RWPE2 (cell line): ENCODE results near the gene CAMK1D.
"Not testable (repeated sequence)": the region's sequence is repeated elsewhere in the genome, so short reads cannot be mapped to it uniquely, and the experiment has no call there.

Experiments used
- ATAC-seq: fragments of 200-7000 bp; cut with Tn5 transposase; 3 replicates; pipeline ENCODE4 v1.9.1; 2021; ENCODE audit warnings: low read depth
- DNase-seq: peaks from one replicate; pipeline ENCODE4 v3.0.0-alpha.2; 2020; ENCODE audit warnings: low spot score
- H3K27ac ChIP-seq: fragments of 450-650 bp; 2 replicates; pipeline ENCODE4 v1.5.1; 2017; ENCODE audit warnings: mild to moderate bottlenecking; ENCODE audit not compliant: poor library complexity, severe bottlenecking
- H3K27me3 ChIP-seq: fragments of 250-450 bp; sonication (Bioruptor Pico); 2 replicates; pipeline ENCODE4 v1.5.1; 2021; ENCODE audit warnings: mild to moderate bottlenecking, moderate library complexity; ENCODE audit not compliant: insufficient read depth, poor library complexity, severe bottlenecking
- H3K36me3 ChIP-seq: fragments of 250-450 bp; sonication (Bioruptor Pico); 2 replicates; pipeline ENCODE4 v1.5.1; 2020; ENCODE audit warnings: low read depth, mild to moderate bottlenecking, moderate library complexity
- H3K4me1 ChIP-seq: fragments of 250-450 bp; sonication (Bioruptor Pico); 2 replicates; pipeline ENCODE4 v1.5.1; 2021; ENCODE audit warnings: mild to moderate bottlenecking, moderate library complexity; ENCODE audit not compliant: insufficient read depth, poor library complexity, severe bottlenecking
- H3K4me3 ChIP-seq: fragments of 250-450 bp; sonication (Bioruptor Pico); 2 replicates; pipeline ENCODE4 v1.5.1; 2021; ENCODE audit warnings: mild to moderate bottlenecking, moderate library complexity; ENCODE audit not compliant: severe bottlenecking
- H3K9me3 ChIP-seq: fragments of 250-450 bp; sonication (Bioruptor Pico); 2 replicates; pipeline ENCODE4 v1.5.1; 2021; ENCODE audit warnings: mild to moderate bottlenecking, moderate library complexity; ENCODE audit not compliant: severe bottlenecking
- TF ChIP-seq, protein P1 (sequence below): fragments of 450-650 bp; IDR thresholded peaks from one replicate; pipeline ENCODE4 v1.5.1; 2017; ENCODE audit warnings: mild to moderate bottlenecking, moderate library complexity; ENCODE audit not compliant: poor library complexity, severe bottlenecking

The CAMK1D gene

GRCh38 chr10:12431151-12432101, 82.1 kb downstream of the CAMK1D start:
- DNase-seq (no peak), ATAC-seq (no peak)
- Histone ChIP-seq H3K9me3 (no peaks in the 10 kb centered on the region), H3K36me3 (no peaks in the 10 kb centered on the region), H3K27me3 (no peaks in the 10 kb centered on the region), H3K27ac (no peak overlapping the region), H3K4me1 (no peaks in the 10 kb centered on the region), H3K4me3 (no peak overlapping the region)
- TF ChIP-seq, protein P1, sequence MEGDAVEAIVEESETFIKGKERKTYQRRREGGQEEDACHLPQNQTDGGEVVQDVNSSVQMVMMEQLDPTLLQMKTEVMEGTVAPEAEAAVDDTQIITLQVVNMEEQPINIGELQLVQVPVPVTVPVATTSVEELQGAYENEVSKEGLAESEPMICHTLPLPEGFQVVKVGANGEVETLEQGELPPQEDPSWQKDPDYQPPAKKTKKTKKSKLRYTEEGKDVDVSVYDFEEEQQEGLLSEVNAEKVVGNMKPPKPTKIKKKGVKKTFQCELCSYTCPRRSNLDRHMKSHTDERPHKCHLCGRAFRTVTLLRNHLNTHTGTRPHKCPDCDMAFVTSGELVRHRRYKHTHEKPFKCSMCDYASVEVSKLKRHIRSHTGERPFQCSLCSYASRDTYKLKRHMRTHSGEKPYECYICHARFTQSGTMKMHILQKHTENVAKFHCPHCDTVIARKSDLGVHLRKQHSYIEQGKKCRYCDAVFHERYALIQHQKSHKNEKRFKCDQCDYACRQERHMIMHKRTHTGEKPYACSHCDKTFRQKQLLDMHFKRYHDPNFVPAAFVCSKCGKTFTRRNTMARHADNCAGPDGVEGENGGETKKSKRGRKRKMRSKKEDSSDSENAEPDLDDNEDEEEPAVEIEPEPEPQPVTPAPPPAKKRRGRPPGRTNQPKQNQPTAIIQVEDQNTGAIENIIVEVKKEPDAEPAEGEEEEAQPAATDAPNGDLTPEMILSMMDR: no peak

DNA sequence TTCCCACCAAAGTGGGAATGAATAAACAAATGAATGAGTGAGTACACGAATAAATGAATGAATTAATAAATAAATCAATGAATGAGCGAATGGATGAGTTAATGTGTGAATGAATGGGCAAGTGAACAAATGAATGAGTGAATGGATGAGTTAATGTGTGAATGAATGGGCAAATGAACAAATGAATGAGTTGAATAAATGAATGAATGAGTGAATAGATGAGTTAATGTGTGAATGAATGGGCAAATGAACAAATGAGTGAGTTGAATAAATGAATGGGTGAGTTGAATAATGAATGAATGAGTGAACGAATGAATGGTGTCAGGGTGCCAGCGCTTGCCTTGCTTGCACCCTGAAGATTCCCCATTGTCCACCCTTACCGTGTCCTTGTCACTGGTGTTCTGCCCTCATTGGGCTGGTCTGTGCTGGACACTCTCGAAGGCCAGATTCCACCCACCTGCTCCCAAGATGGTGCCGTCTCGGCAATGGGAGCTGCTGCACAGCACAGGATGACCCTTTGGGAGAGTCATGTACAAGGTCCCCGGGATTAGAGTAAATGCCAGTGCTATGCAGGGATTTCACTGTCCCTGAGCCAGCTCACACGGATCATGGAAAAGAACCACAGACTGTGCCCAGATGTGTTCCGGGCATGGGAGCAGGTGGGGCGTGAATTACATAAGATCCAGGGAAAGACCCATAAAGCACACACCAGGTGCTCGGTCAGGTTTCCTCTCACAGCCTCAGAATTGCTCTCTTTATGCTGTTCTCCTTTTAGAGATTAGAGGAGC, 83.2 kb downstream of the CAMK1D start:
- H3K4me1 ChIP-seq: no peaks in the 10 kb centered on the region
- no peaks in the 10 kb centered on the region for H3K36me3 ChIP-seq
- H3K27me3 ChIP-seq: no peaks in the 10 kb centered on the region
- no peak overlapping the region for H3K27ac ChIP-seq
- DNase-seq (no peak), ATAC-seq (no peak)
- H3K9me3 ChIP-seq: no peaks in the 10 kb centered on the region
- no peak overlapping the region for H3K4me3 ChIP-seq
- TF ChIP-seq, protein P1: no peak

- no peaks in the 10 kb centered on the region for H3K9me3 ChIP-seq
- no peaks in the 10 kb centered on the region for H3K27me3 ChIP-seq
- H3K27ac ChIP-seq: no peak overlapping the region
- no peak overlapping the region for H3K4me3 ChIP-seq
- H3K36me3 ChIP-seq: no peaks in the 10 kb centered on the region
- DNase-seq: no peak
- H3K4me1 ChIP-seq: no peaks in the 10 kb centered on the region
- no peak for ATAC-seq
- TF ChIP-seq, protein P1: no peak
Observed at GRCh38 chr10:12434277-12434676, 84.9 kb downstream of the CAMK1D start.

GRCh38 chr10:12434677-12435076, 85.3 kb downstream of the CAMK1D start:
- H3K27me3 ChIP-seq, H3K27ac ChIP-seq, DNase-seq, H3K4me3 ChIP-seq, ATAC-seq, H3K36me3 ChIP-seq, H3K9me3 ChIP-seq, H3K4me1 ChIP-seq: not testable (repeated sequence)

DNA sequence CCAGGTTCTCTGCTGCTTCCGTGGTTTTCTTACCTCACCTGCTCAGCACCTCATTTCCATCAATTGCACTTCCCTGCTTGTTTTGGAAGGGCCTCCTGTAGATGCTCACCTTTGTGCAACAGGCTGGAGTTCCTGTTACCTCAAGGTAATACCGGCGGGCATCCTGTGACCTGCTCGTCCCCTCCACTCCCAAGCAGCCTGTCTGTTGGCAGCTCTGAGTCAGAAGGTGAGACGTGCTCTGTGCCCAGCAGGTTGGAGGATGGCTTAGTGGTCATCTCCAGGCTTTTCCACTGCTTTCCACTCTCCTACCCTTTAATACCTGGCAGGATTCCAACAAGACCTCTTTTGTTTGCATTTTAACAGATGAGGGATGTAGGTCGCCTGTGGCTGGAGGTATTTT, 86.0 kb downstream of the CAMK1D start:
- Histone ChIP-seq H3K9me3 (no peaks in the 10 kb centered on the region), H3K4me1 (no peaks in the 10 kb centered on the region), H3K27ac (no peak overlapping the region), H3K4me3 (no peak overlapping the region), H3K27me3 (no peaks in the 10 kb centered on the region), H3K36me3 (no peaks in the 10 kb centered on the region)
- DNase-seq (no peak), ATAC-seq (no peak)
- TF ChIP-seq, protein P1: no peak
